Testis (tissue), 3 donors: ENCODE data around the gene AFF1. TPM values are rescaled to one million over a fixed set of nuclear protein-coding genes. Genes with fewer than 3 reads are reported as not detected.

Experiments used
- DNase-seq: peaks from one replicate; pipeline ENCODE4 v3.0.0-alpha.2; 2019
- H3K27ac ChIP-seq, 2 donors: fragments of 200-600 bp; sonication (generic); one replicate each; pipeline ENCODE4 v1.5.1; 2019
- H3K27me3 ChIP-seq: fragments of 200-600 bp; sonication (generic); one replicate; pipeline ENCODE4 v1.5.1; 2019
- H3K36me3 ChIP-seq: fragments of 200-600 bp; sonication (generic); one replicate; pipeline ENCODE4 v1.5.1; 2017; ENCODE audit warnings: low read depth; ENCODE audit errors: missing control alignments
- H3K4me1 ChIP-seq: fragments of 200-600 bp; sonication (generic); one replicate; pipeline ENCODE4 v1.5.1; 2019
- H3K4me3 ChIP-seq, 2 donors: fragments of 200-600 bp; sonication (generic); one replicate each; pipeline ENCODE4 v1.5.1; 2017 to 2019
- H3K9me3 ChIP-seq: fragments of 200-600 bp; sonication (generic); one replicate; pipeline ENCODE4 v1.5.1; 2017
- POLR2A ChIP-seq: fragments of 450-650 bp; IDR thresholded peaks from one replicate; pipeline ENCODE4 v1.6.1; 2017; ENCODE audit warnings: antibody characterized with exemption, mild to moderate bottlenecking, moderate library complexity
- WGBS, 2 donors: methylation state at CpG; one replicate each; pipeline ENCODE4 v1.1.5; 2018; 5-methylcytosine and 5-hydroxymethylcytosine counted together
- intact Hi-C: fragments of 100-400 bp; cut with DNase I; formaldehyde crosslinking; loops from one replicate; pipeline ENCODE4 v1.15.1; 2023; ENCODE audit warnings: low total_unique reads
- polyA plus RNA-seq: library from polyadenylated mRNA; stranded (reverse); fragments of 350-450 nt; fragmentation: Illumina TruSeq; extraction: RNeasy Lipid Tissue Mini Kit (QIAGEN cat#74804); gene quantifications from one replicate; pipeline ENCODE4 v1.2.3, GENCODE V29; 2014; ENCODE audit warnings: low read depth, low replicate concordance; ENCODE audit not compliant: insufficient read depth
- total RNA-seq, 2 donors: library from RNA; depleted of rRNA; stranded (reverse); fragments of >200 nt; gene quantifications; one replicate each; pipeline ENCODE4 v1.2.3, GENCODE V29; 2016
- TF ChIP-seq, protein P1 (sequence below), 3 experiments: fragments of 450-650 bp in 2 of 3; fragments of 200-600 bp in 1 of 3; sonication (generic) in 1 of 3; IDR thresholded peaks; one replicate each; pipeline ENCODE4 v1.5.1; 2016 to 2019; ENCODE audit warnings: antibody characterized with exemption in 3 of 3, mild to moderate bottlenecking in 2 of 3, moderate library complexity in 1 of 3

The AFF1 gene
- total and polyA plus RNA-seq, 3 donors from 2014 or later: 15.8 to 56.8 (median 53.6) TPM

GRCh38 chr4:87101543-87102199 lies 166.9 kb downstream of the AFF1 start:
- Histone ChIP-seq H3K9me3 (no peaks in the 10 kb centered on the region), H3K4me1 (peaks cover 6% of the 10 kb centered on the region), H3K36me3 (no peaks in the 10 kb centered on the region), H3K4me3 (no peak overlapping the region), H3K27ac (no peak overlapping the region), H3K27me3 (no peaks in the 10 kb centered on the region)
- TF ChIP-seq POLR2A: no peak
- TF ChIP-seq, protein P1, sequence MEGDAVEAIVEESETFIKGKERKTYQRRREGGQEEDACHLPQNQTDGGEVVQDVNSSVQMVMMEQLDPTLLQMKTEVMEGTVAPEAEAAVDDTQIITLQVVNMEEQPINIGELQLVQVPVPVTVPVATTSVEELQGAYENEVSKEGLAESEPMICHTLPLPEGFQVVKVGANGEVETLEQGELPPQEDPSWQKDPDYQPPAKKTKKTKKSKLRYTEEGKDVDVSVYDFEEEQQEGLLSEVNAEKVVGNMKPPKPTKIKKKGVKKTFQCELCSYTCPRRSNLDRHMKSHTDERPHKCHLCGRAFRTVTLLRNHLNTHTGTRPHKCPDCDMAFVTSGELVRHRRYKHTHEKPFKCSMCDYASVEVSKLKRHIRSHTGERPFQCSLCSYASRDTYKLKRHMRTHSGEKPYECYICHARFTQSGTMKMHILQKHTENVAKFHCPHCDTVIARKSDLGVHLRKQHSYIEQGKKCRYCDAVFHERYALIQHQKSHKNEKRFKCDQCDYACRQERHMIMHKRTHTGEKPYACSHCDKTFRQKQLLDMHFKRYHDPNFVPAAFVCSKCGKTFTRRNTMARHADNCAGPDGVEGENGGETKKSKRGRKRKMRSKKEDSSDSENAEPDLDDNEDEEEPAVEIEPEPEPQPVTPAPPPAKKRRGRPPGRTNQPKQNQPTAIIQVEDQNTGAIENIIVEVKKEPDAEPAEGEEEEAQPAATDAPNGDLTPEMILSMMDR (IDR thresholded peaks at IDR 0.05): no peak
- DNase-seq: no peak
- intact Hi-C loops: no loop called here
- WGBS, 2 donors: 78 to 83% methylated on average over 7 of the region's 7 CpGs

DNA sequence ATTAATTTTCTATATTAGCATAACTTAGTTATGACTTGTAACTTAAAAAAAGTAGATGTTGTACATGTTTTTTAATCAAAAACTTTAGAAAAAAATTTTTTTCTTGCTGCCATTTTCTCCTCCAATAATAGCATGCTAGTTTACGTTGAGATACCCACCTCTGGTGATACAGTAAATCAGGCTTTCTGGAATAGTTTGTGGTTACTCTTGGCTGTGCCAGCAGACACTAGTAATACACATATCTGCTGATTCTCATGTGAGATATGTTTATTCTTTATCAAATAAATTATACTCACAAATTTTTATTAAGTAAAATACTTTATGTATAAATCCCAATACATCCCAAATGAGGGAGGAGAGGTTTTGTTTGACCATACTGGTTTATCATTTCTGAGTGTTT lies 168.3 kb downstream of the AFF1 start:
- intact Hi-C loops: no loop called here
- H3K27me3 ChIP-seq: no peaks in the 10 kb centered on the region
- H3K36me3 ChIP-seq: no peaks in the 10 kb centered on the region
- peaks cover 6% of the 10 kb centered on the region for H3K4me1 ChIP-seq
- DNase-seq: no peak
- H3K9me3 ChIP-seq: no peaks in the 10 kb centered on the region
- no peak overlapping the region for H3K4me3 ChIP-seq
- peak overlapping the region in 1 of 2 donors; percentile 31 for H3K27ac ChIP-seq
- WGBS, 2 donors: 59 to 88% methylated on average over 1 of the region's 1 CpG
- TF ChIP-seq, protein P1 (IDR thresholded peaks at IDR 0.05): no peak
- TF ChIP-seq POLR2A: no peak

- Histone ChIP-seq H3K4me1 (peaks cover 6% of the 10 kb centered on the region), H3K9me3 (no peaks in the 10 kb centered on the region), H3K4me3 (no peak overlapping the region), H3K27ac (peak overlapping the region in 1 of 2 donors; percentile 31), H3K36me3 (no peaks in the 10 kb centered on the region), H3K27me3 (no peaks in the 10 kb centered on the region)
- intact Hi-C loops: no loop called here
- no peak for TF ChIP-seq POLR2A
- 75 to 76% methylated on average over 2 of the region's 2 CpGs for WGBS, 2 donors
- no peak for DNase-seq
Measured at GRCh38 chr4:87103691-87104187, 168.9 kb downstream of the AFF1 start.

- Histone ChIP-seq H3K27me3 (no peaks in the 10 kb centered on the region), H3K9me3 (no peaks in the 10 kb centered on the region), H3K36me3 (peaks cover 6% of the 10 kb centered on the region), H3K27ac (no peak overlapping the region), H3K4me3 (no peak overlapping the region), H3K4me1 (peaks cover 6% of the 10 kb centered on the region)
- intact Hi-C loops: no loop called here
- no peak for DNase-seq
- 77 to 90% methylated on average over 5 of the region's 5 CpGs for WGBS, 2 donors
- TF ChIP-seq, protein P1 (IDR thresholded peaks at IDR 0.05): no peak
- no peak for TF ChIP-seq POLR2A
Measured at GRCh38 chr4:87105101-87105845, 170.5 kb downstream of the AFF1 start.

DNA sequence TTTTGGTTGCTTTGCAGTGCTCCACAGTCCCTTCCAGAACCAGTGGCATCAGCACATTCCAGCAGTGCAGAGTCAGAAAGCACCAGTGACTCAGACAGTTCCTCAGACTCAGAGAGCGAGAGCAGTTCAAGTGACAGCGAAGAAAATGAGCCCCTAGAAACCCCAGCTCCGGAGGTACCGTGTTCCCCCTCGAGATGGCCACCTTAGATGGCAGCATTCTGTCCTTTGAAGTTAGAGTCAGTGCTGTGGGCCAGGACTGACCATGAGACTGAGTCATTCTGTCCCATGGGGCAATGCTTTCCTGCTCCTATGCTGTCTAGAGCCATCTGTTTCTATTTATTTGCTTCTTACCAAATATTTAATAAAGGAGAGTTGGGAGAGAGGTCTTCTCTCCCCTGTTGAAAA lies 173.3 kb downstream of the AFF1 start:
- Histone ChIP-seq H3K4me1 (peaks cover 4% of the 10 kb centered on the region), H3K27ac (peak overlapping the region in 1 of 2 donors; percentile 65), H3K9me3 (no peaks in the 10 kb centered on the region), H3K36me3 (peaks cover 6% of the 10 kb centered on the region), H3K27me3 (no peaks in the 10 kb centered on the region), H3K4me3 (no peak overlapping the region)
- WGBS, 2 donors: 75 to 84% methylated on average over 5 of the region's 5 CpGs
- DNase-seq: no peak
- TF ChIP-seq, protein P1 (IDR thresholded peaks at IDR 0.05): no peak
- TF ChIP-seq POLR2A: no peak
- intact Hi-C loops: no loop called here
